ENCODE results near the gene PNISR.

DNA sequence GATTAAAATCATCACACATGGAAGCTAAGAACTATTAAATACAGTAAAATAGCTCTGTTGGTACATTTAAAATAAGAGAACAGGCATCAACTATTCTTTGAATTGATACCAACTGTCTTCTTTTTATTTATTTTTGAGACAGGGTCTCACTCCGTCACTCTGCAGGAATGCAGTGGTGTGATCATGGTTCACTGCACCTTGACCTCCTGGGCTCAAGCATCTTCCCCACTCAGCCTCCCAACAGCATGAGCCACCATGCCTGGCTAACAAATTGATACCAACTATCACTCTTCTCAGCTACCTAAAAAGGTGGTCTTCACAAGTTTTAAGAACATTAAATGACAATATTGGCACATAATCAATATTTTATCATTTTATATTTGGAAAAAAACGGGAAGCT is 7.8 kb upstream of the PNISR start:
- no peak for TF ChIP-seq POLR2A (IDR thresholded peaks at IDR 0.05; ENCODE audit: low read length)
- TF ChIP-seq GATA1 (IDR thresholded peaks at IDR 0.05; ENCODE audit: low read depth, low read length), result no peak
